Stimulated activated CD4-positive, alpha-beta T cell treated with anti-CD3 and anti-CD28 coated beads, TNF-alpha, amount 100 ng/mL, for 24 hours (primary cell): ENCODE data around the gene IMMP2L.
"Not testable (repeated sequence)": the region's sequence is repeated elsewhere in the genome, so short reads cannot be mapped to it uniquely, and the experiment has no call there.

Experiments used
- DNase-seq, 3 experiments: peaks; one replicate each; pipeline ENCODE4 v3.0.0-alpha.2; 2020; ENCODE audit warnings: low read depth in 3 of 3

IMMP2L gene

GRCh38 chr7:111075498-111075897 lies 486.8 kb downstream of the IMMP2L start:
- DNase-seq, result no peak

GRCh38 chr7:111074748-111075146 lies 487.5 kb downstream of the IMMP2L start:
- DNase-seq, result no peak

DNA sequence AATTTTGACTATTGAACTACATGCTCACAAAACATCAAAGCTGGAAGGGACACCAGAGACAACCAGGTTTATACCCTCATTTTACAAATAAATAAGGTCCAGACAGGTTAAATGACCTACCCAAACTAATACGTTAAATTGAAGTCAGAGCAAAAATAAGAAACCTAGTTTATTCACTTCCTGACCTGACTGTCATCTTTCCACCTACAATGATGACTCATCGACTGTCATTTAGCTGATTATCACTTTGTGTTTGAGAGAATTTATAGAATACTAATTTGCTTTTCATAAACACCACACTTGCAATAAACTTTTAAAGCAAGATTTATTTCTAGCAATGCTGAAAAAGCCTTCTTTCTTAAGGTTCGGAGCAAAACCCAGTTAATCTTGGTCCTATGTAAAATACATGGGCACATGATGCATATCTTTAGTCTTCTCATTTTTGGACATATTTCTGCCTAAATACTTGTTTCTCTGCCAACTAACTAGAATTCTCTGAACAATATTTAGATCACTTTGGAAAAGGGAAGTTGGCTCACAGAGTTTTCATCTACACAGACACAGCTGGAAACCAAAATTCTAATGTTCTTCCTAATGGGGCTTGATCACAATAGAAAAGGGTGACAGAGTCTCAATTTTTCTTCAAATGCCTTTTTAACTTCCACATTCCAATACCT lies 488.1 kb downstream of the IMMP2L start:
- DNase-seq, result no peak

- not testable (repeated sequence) for DNase-seq
Observed at GRCh38 chr7:111072658-111073057, 489.6 kb downstream of the IMMP2L start.

DNA sequence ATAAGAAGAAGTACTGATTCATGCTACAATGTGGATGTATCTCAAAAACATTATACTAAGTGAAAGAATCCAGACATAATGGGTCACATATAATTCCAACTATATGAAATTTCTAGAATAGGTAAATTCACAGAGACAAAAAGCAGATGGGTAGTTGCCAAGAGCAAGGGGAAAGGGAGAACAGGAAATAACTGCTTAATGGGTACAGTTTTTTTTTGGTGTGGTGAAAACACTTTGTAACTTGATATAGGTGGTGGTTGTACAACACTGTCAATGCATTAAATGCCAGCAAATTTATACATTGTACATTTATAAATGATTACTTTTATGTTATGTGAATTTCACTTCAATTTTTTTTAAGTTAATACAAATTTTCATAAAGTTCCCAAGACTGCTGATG lies 490.7 kb downstream of the IMMP2L start:
- no peak for DNase-seq

DNA sequence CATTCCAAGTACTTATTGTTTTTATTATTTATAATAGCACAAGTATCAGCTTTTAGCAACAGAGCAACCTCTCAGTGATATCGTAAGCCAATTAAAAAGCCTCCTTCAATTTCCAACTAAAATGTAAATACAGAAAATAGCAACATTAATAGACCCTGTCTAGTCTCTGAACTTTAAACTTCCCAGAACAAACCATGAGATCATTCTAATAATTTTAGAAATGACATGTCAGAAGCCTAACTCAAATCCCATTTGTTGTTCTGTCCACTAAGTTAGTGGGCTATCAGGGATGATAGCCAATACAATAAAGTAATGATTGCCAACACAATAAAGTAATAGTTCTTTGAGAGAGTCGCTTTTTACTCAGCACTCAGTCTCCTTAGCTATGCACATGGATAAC lies 493.7 kb downstream of the IMMP2L start:
- no peak for DNase-seq

GRCh38 chr7:111067682-111068081 lies 494.6 kb downstream of the IMMP2L start:
- DNase-seq, result no peak

- DNase-seq, result no peak
Observed at GRCh38 chr7:111067251-111067650, 495.0 kb downstream of the IMMP2L start.

- DNase-seq, result no peak
Observed at GRCh38 chr7:111063166-111063565, 499.1 kb downstream of the IMMP2L start.

GRCh38 chr7:111059833-111060232 lies 502.5 kb downstream of the IMMP2L start:
- no peak for DNase-seq

DNA sequence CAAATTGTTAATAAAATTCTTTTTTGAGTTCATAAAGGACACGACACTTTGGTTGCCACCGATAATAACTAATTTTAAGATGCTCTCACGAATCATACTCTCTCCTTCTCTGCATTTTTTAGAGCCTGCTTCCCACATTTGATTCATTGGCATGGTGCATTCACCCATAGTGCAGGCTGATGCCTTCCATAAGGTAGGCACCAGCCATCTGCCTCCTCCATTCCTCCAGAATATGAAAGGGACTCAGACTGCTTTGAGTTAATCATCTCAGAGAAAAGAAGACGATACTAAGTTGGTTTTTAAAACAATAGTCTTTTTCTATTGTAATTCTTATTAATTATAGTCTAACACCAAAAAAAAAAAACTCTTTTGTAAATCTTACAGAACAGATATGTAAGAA lies 505.2 kb downstream of the IMMP2L start:
- no peak for DNase-seq

GRCh38 chr7:111056371-111056770 lies 505.9 kb downstream of the IMMP2L start:
- DNase-seq, result no peak

- DNase-seq, result no peak
Observed at GRCh38 chr7:111053035-111053434, 509.3 kb downstream of the IMMP2L start.

DNA sequence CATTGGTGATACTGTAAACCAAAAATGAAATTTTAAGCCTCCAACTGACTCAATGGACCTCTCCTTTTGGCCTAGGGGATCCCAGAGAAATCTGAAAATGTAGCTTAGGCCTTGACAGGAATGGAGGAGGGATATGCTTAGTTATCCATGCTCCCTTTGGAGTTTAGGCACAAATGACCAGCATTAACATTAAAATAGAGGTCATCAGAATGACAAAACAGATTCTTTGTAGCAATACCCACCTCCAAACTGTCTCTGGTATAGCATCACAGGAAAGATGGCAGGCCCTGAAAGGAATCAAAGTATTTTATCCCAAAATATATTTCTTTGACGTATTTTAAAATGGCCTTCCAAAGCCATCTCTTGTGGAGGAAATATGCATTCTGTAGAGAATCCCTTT lies 510.5 kb downstream of the IMMP2L start:
- DNase-seq, result no peak

- DNase-seq, result no peak
Observed at GRCh38 chr7:111050875-111051416, 511.3 kb downstream of the IMMP2L start.

- no peak for DNase-seq
Observed at GRCh38 chr7:111049971-111050680, 512.2 kb downstream of the IMMP2L start.

GRCh38 chr7:111047595-111047994 lies 514.7 kb downstream of the IMMP2L start:
- DNase-seq, result no peak

GRCh38 chr7:111045449-111045848 lies 516.8 kb downstream of the IMMP2L start:
- DNase-seq, result no peak

DNA sequence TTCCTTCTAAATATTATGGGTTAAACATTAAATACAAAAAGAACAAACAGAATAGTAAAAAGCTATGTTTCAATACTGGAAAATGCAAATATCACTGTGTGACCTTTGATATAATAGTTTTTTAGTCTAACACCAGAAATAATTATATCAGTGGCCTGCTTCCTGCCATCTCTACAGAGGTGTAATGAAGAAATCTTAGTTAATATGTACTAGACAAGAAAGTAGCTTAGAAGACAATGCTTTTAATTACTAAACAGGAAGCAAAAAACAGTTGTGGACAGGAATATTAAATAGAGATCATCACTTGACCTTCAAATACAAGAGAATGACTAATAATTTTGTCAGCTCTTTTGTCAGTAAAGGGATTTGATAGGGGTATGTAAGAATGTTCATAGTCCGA lies 518.7 kb downstream of the IMMP2L start:
- no peak for DNase-seq

GRCh38 chr7:111042842-111043241 lies 519.5 kb downstream of the IMMP2L start:
- no peak for DNase-seq

DNA sequence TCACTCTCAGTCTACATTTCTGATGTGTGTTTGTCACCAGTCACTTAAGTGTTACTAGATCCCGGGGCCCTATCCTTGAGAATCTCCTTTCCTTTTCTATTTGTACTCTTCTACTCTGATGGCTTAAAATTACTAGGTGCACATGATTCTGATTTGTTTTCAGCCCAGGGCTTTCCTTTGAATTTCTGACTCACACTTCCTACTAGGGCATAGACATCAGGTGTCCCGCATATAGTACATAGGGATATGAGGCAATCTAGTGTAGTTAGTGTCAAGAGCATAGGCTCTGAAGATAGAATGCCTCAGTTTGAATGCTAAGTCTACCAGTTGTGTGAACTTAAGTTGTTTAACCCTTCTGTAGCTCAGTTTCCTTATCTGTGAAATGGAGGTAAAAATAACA lies 520.7 kb downstream of the IMMP2L start:
- no peak for DNase-seq

DNA sequence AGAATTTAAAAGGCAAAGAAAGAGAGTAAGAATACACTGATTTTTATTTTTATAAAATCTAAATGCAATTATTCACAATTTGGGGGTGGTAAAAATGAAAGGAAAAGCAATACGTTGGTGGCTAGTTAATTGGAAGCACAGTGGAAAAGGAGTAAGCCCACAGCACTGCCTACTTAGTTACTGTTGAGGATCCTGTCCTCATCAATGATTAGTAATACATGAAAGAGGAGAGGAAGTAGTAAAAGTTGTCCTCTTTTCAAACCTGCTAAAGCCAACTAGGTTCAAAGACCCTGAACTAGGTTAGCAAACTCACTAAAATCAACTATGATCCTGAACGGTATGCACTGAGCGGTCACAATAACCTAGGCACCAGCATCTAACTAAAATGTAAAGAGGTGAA lies 524.1 kb downstream of the IMMP2L start:
- DNase-seq, result no peak

GRCh38 chr7:111031916-111032315 lies 530.4 kb downstream of the IMMP2L start:
- DNase-seq, result no peak
